SKM-1 (cell line): ENCODE data around the gene COL18A1.
"Not testable (repeated sequence)": the region's sequence is repeated elsewhere in the genome, so short reads cannot be mapped to it uniquely, and the experiment has no call there.

Experiments
- DNase-seq: peaks from one replicate; lab custom pipeline; 2025; ENCODE audit not compliant: unreplicated experiment; lab: John Stamatoyannopoulos, UW

COL18A1 gene

GRCh38 chr21:45439901-45440461 lies 35.0 kb downstream of the COL18A1 start:
- no peak for DNase-seq

GRCh38 chr21:45440736-45441350 lies 35.9 kb downstream of the COL18A1 start:
- DNase-seq = no peak

GRCh38 chr21:45441431-45442255 lies 36.7 kb downstream of the COL18A1 start:
- DNase-seq = no peak

GRCh38 chr21:45442276-45442675 lies 37.3 kb downstream of the COL18A1 start:
- DNase-seq = no peak

- not testable (repeated sequence) for DNase-seq
Observed at GRCh38 chr21:45442686-45443594, 38.0 kb downstream of the COL18A1 start.

- no peak for DNase-seq
Observed at GRCh38 chr21:45443595-45444181, 38.7 kb downstream of the COL18A1 start.

GRCh38 chr21:45444385-45444784 lies 39.4 kb downstream of the COL18A1 start:
- DNase-seq = no peak

- no peak for DNase-seq
Observed at GRCh38 chr21:45445369-45445768, 40.4 kb downstream of the COL18A1 start.

- no peak for DNase-seq
Observed at GRCh38 chr21:45447821-45448220, 42.9 kb downstream of the COL18A1 start.

- DNase-seq = no peak
Observed at GRCh38 chr21:45448283-45448809, 43.4 kb downstream of the COL18A1 start.

- DNase-seq = no peak
Observed at GRCh38 chr21:45448810-45449657, 44.1 kb downstream of the COL18A1 start.

GRCh38 chr21:45449658-45450422 lies 44.9 kb downstream of the COL18A1 start:
- DNase-seq = no peak

- DNase-seq = no peak
Observed at GRCh38 chr21:45450423-45451090, 45.6 kb downstream of the COL18A1 start.

- DNase-seq = no peak
Observed at GRCh38 chr21:45451091-45451740, 46.3 kb downstream of the COL18A1 start.

- DNase-seq = no peak
Observed at GRCh38 chr21:45451771-45452182, 46.8 kb downstream of the COL18A1 start.

- no peak for DNase-seq
Observed at GRCh38 chr21:45452696-45453307, 47.8 kb downstream of the COL18A1 start.

GRCh38 chr21:45453308-45453950 lies 48.5 kb downstream of the COL18A1 start:
- DNase-seq = no peak
